ENCODE data around the gene GALNT4. TPM values are rescaled to one million over a fixed set of nuclear protein-coding genes. Genes with fewer than 3 reads are reported as not detected.
A peak's percentile ranks its signal among the peaks of the same experiment; 100 is the strongest.

The GALNT4 gene
- total RNA-seq, 2 donors from 2014 or later, result 8.2 to 16.6 TPM

DNA sequence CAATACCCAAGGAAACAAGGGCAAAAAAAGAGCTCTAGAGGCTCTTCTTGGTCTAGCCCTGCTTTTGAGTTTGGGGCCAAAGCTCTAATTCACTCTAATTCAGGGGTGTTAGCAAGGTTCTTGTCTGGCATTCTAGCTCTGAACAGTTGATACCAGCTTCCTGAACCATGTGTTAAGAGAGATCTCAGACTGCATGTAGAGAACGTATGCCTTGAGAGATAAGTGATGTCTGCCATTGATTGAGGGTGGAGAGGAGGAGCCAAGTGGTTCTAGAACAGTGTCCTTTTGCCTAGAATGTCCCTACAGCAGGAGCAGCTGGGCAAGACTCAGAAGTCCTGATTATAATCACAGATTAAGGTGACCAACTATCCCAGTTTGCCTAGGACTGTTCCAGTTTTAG lies 19.4 kb upstream of the GALNT4 start:
- H3K27ac ChIP-seq, result no peak overlapping the region
- ATAC-seq (no peak), DNase-seq (no peak)
- no peaks in the 10 kb centered on the region for H3K9me3 ChIP-seq
- TF ChIP-seq, protein P1, sequence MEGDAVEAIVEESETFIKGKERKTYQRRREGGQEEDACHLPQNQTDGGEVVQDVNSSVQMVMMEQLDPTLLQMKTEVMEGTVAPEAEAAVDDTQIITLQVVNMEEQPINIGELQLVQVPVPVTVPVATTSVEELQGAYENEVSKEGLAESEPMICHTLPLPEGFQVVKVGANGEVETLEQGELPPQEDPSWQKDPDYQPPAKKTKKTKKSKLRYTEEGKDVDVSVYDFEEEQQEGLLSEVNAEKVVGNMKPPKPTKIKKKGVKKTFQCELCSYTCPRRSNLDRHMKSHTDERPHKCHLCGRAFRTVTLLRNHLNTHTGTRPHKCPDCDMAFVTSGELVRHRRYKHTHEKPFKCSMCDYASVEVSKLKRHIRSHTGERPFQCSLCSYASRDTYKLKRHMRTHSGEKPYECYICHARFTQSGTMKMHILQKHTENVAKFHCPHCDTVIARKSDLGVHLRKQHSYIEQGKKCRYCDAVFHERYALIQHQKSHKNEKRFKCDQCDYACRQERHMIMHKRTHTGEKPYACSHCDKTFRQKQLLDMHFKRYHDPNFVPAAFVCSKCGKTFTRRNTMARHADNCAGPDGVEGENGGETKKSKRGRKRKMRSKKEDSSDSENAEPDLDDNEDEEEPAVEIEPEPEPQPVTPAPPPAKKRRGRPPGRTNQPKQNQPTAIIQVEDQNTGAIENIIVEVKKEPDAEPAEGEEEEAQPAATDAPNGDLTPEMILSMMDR (IDR thresholded peaks at IDR 0.05), result no peak
- no peak for TF ChIP-seq POLR2A (IDR thresholded peaks at IDR 0.05)
- no peak overlapping the region for H3K4me3 ChIP-seq
- H3K27me3 ChIP-seq, result no peaks in the 10 kb centered on the region
- 48 to 50% methylated on average over 1 of the region's 1 CpG for WGBS, 2 donors
- H3K36me3 ChIP-seq (replicated peaks in 1 of 2; ENCODE audit: insufficient read depth in 1 of 2, low read depth in 2 of 2), result no peaks in the 10 kb centered on the region
- H3K4me1 ChIP-seq, result peaks cover 8% of the 10 kb centered on the region
- intact Hi-C loops (cut with DNase I), result loop anchor here (10.0 kb wide), 1 partner anchor 561 kb away; no protein-coding TSS in a partner anchor

- intact Hi-C loops (cut with DNase I), result loop anchor here (10.0 kb wide), 1 partner anchor 562 kb away; no protein-coding TSS in a partner anchor
- no peaks in the 10 kb centered on the region for H3K9me3 ChIP-seq
- WGBS, 2 donors, result 7 to 8% methylated on average over 6 of the region's 6 CpGs
These were observed 18.5 kb upstream of the GALNT4 start for GRCh38 chr12:89542912-89543592.

DNA sequence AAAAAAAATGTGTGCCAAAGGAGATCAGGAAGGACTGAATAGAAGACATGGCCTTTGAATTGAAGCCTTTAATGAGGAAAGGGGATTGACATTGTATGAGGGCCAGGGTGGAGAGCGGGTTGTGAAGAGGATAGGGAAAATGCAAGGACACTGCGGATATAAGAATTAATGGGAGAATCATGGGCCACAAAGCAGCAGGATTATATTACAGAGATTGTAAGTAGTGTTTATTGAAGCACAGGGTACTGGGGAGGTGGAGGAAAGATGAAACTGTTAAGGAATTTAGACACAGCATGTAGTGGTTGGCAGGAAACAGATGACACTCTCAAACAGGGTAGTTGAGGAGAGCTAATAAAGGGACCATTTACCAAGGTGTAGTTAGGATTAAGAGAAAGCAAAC lies 17.6 kb upstream of the GALNT4 start:
- peaks cover 8% of the 10 kb centered on the region for H3K4me1 ChIP-seq
- H3K9me3 ChIP-seq, result no peaks in the 10 kb centered on the region
- no peaks in the 10 kb centered on the region for H3K27me3 ChIP-seq
- WGBS, 2 donors, result 83 to 88% methylated on average over 2 of the region's 2 CpGs
- TF ChIP-seq, protein P1 (IDR thresholded peaks at IDR 0.05), result no peak
- no peak for TF ChIP-seq POLR2A (IDR thresholded peaks at IDR 0.05)
- no peak overlapping the region for H3K27ac ChIP-seq
- intact Hi-C loops (cut with DNase I), result loop anchor here (10.0 kb wide), 1 partner anchor 563 kb away; no protein-coding TSS in a partner anchor
- DNase-seq (no peak), ATAC-seq (no peak)
- no peaks in the 10 kb centered on the region for H3K36me3 ChIP-seq (replicated peaks in 1 of 2; ENCODE audit: insufficient read depth in 1 of 2, low read depth in 2 of 2)
- no peak overlapping the region for H3K4me3 ChIP-seq

More at GRCh38 chr12:89542912-89543592, 18.5 kb upstream of the GALNT4 start:
- DNase-seq, result peak; percentile 74 to 83 (median 76)
- peak; percentile 83 for ATAC-seq
- H3K36me3 ChIP-seq (replicated peaks in 1 of 2; ENCODE audit: insufficient read depth in 1 of 2, low read depth in 2 of 2), result no peaks in the 10 kb centered on the region
- H3K27ac ChIP-seq, result no peak overlapping the region
- peaks cover 8% of the 10 kb centered on the region for H3K4me1 ChIP-seq
- H3K27me3 ChIP-seq, result no peaks in the 10 kb centered on the region
- TF ChIP-seq, protein P1 (IDR thresholded peaks at IDR 0.05), result peak; percentile 75 to 94 (median 86)
- no peak for TF ChIP-seq POLR2A (IDR thresholded peaks at IDR 0.05)
- no peak overlapping the region for H3K4me3 ChIP-seq

DNA sequence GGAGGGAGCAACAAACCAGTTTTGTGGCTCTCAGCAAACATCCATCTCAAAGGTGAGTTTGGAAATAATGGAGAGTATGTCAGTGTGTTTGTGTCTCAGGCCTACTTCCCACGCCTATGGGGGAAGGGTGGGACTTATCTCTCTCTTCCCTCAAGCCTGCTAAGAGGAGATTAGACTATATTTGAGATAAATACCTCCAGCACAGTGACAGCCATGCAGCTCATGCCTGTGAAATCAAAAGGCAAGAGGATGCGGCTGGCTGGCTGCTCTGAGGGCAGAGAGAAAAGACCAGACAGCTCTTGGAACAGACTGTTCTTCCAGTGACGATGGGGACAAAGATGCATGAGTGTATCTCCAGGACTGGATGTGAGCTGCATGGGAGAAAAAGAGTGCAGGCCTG lies 16.0 kb upstream of the GALNT4 start:
- Histone ChIP-seq H3K9me3 (no peaks in the 10 kb centered on the region), H3K4me1 (peaks cover 8% of the 10 kb centered on the region), H3K27me3 (no peaks in the 10 kb centered on the region), H3K4me3 (no peak overlapping the region), H3K36me3 (replicated peaks in 1 of 2; ENCODE audit: insufficient read depth in 1 of 2, low read depth in 2 of 2) (no peaks in the 10 kb centered on the region), H3K27ac (no peak overlapping the region)
- WGBS, 2 donors, result 63 to 80% methylated on average over 3 of the region's 3 CpGs
- ATAC-seq (no peak), DNase-seq (no peak)
- intact Hi-C loops (cut with DNase I), result loop anchor here (10.0 kb wide), 1 partner anchor 564 kb away; no protein-coding TSS in a partner anchor
- TF ChIP-seq, protein P1 (IDR thresholded peaks at IDR 0.05), result no peak
- TF ChIP-seq POLR2A (IDR thresholded peaks at IDR 0.05), result no peak

Measured in body of pancreas (tissue), 4 donors.